HEK293 (cell line): ENCODE data around the gene DOK3.

ENCODE experiments used
- CTCF ChIA-PET: fragments of 350-600 bp; formaldehyde crosslinking; extraction: SDS; loops from one replicate; lab custom pipeline; 2021; ENCODE audit warnings: antibody characterized with exemption; lab: Yijun Ruan, JAX
- POLR2A ChIA-PET: fragments of 300-600 bp; formaldehyde crosslinking; extraction: SDS; loops from one replicate; lab custom pipeline; 2020; ENCODE audit warnings: antibody characterized with exemption, inconsistent platforms; lab: Yijun Ruan, JAX
- H3K27ac ChIP-seq: fragments of 200-500 bp; sonication (Bioruptor generic); 2 replicates; pipeline ENCODE4 v1.5.1; 2014; ENCODE audit warnings: low read depth, low read length, control low read depth, inconsistent platforms; ENCODE audit errors: extremely low read depth
- H3K36me3 ChIP-seq, 2 experiments: fragments of 200-500 bp in 1 of 2; sonication (Bioruptor generic) in 1 of 2; 1 replicate in 1 of 2; 2 replicates in 1 of 2; pipeline ENCODE4 v1.5.1; 2014 to 2017; ENCODE audit warnings: inconsistent platforms in 2 of 2, low read length in 2 of 2; ENCODE audit not compliant: control insufficient read depth in 2 of 2, insufficient read depth in 1 of 2
- H3K4me1 ChIP-seq: fragments of 200-500 bp; sonication (Bioruptor generic); 2 replicates; pipeline ENCODE4 v1.5.1; 2014; ENCODE audit warnings: mild to moderate bottlenecking, low read length, inconsistent platforms; ENCODE audit not compliant: control insufficient read depth, insufficient read depth
- H3K4me3 ChIP-seq: 2 replicates; pipeline ENCODE4 v1.5.1; 2011; ENCODE audit warnings: low read depth, mild to moderate bottlenecking, control low read depth, low read length, moderate library complexity
- H3K9me3 ChIP-seq: fragments of 200-500 bp; sonication (Bioruptor generic); 2 replicates; pipeline ENCODE4 v1.5.1; 2014; ENCODE audit warnings: low read depth, low read length, inconsistent platforms; ENCODE audit not compliant: control insufficient read depth, insufficient read depth
- GLI2 ChIP-seq: fragments of 450-650 bp; formaldehyde crosslinking; IDR thresholded peaks from 2 replicates; pipeline ENCODE4; 2017; ENCODE audit warnings: missing biosample characterization, missing genetic modification characterization, low read depth, borderline replicate concordance
- GLIS2 ChIP-seq: fragments of 450-650 bp; formaldehyde crosslinking; IDR thresholded peaks from 2 replicates; pipeline ENCODE4 v1.5.1; 2016; ENCODE audit warnings: missing biosample characterization, missing genetic modification characterization
- KLF1 ChIP-seq: fragments of 450-650 bp; formaldehyde crosslinking; IDR thresholded peaks from 2 replicates; pipeline ENCODE4 v1.5.1; 2016; ENCODE audit warnings: missing biosample characterization, missing genetic modification characterization
- MZF1 ChIP-seq: fragments of 450-650 bp; formaldehyde crosslinking; IDR thresholded peaks from 2 replicates; pipeline ENCODE4 v1.5.1; 2017; ENCODE audit warnings: missing biosample characterization, missing genetic modification characterization, borderline replicate concordance
- SALL2 ChIP-seq: fragments of 450-650 bp; formaldehyde crosslinking; IDR thresholded peaks from 2 replicates; pipeline ENCODE4 v1.5.0; 2017; ENCODE audit warnings: missing biosample characterization, mild to moderate bottlenecking, missing genetic modification characterization, borderline replicate concordance
- SETDB1 ChIP-seq: IDR thresholded peaks from one replicate; pipeline ENCODE4 v1.6.1; 2017; ENCODE audit warnings: mild to moderate bottlenecking, low read length, moderate library complexity, mixed read lengths; ENCODE audit not compliant: insufficient read length
- SP2 ChIP-seq: fragments of 450-650 bp; formaldehyde crosslinking; IDR thresholded peaks from 2 replicates; pipeline ENCODE4 v1.5.1; 2016; ENCODE audit warnings: missing biosample characterization, missing genetic modification characterization
- TRIM28 ChIP-seq: IDR thresholded peaks from 2 replicates; pipeline ENCODE4 v1.6.1; 2011; ENCODE audit warnings: low read length, control low read depth, borderline replicate concordance
- ZFP3 ChIP-seq: fragments of 450-650 bp; formaldehyde crosslinking; IDR thresholded peaks from 2 replicates; pipeline ENCODE4 v1.5.1; 2016; ENCODE audit warnings: low read depth, missing biosample characterization, missing genetic modification characterization
- ZNF114 ChIP-seq: fragments of 450-650 bp; formaldehyde crosslinking; IDR thresholded peaks from 2 replicates; pipeline ENCODE4 v1.5.0; 2017; ENCODE audit warnings: missing biosample characterization, missing genetic modification characterization
- ZNF121 ChIP-seq: fragments of 450-650 bp; formaldehyde crosslinking; IDR thresholded peaks from 2 replicates; pipeline ENCODE4 v1.5.1; 2016; ENCODE audit warnings: missing biosample characterization, missing genetic modification characterization
- ZNF133 ChIP-seq: fragments of 450-650 bp; formaldehyde crosslinking; IDR thresholded peaks from 2 replicates; pipeline ENCODE4 v1.5.1; 2016; ENCODE audit warnings: missing biosample characterization, missing genetic modification characterization
- ZNF138 ChIP-seq: fragments of 450-650 bp; formaldehyde crosslinking; IDR thresholded peaks from 2 replicates; pipeline ENCODE4 v1.5.1; 2016; ENCODE audit warnings: missing biosample characterization, missing genetic modification characterization, borderline replicate concordance
- ZNF146 ChIP-seq: fragments of 450-650 bp; formaldehyde crosslinking; IDR thresholded peaks from 2 replicates; pipeline ENCODE4 v1.5.1; 2016; ENCODE audit warnings: missing biosample characterization, missing genetic modification characterization
- ZNF184 ChIP-seq: fragments of 450-650 bp; IDR thresholded peaks from 2 replicates; pipeline ENCODE4 v1.5.1; 2018; ENCODE audit warnings: missing biosample characterization, mild to moderate bottlenecking, missing genetic modification characterization
- ZNF214 ChIP-seq: fragments of 450-650 bp; formaldehyde crosslinking; IDR thresholded peaks from 2 replicates; pipeline ENCODE4 v1.5.1; 2017; ENCODE audit warnings: missing biosample characterization, mild to moderate bottlenecking, missing genetic modification characterization, borderline replicate concordance
- ZNF292 ChIP-seq: fragments of 450-650 bp; formaldehyde crosslinking; IDR thresholded peaks from 2 replicates; pipeline ENCODE4 v1.5.1; 2016; ENCODE audit warnings: low read depth, missing biosample characterization, missing genetic modification characterization, borderline replicate concordance
- ZNF302 ChIP-seq: fragments of 450-650 bp; formaldehyde crosslinking; IDR thresholded peaks from 2 replicates; pipeline ENCODE4 v1.5.1; 2016; ENCODE audit warnings: missing biosample characterization, missing genetic modification characterization, low read depth
- ZNF416 ChIP-seq: fragments of 450-650 bp; formaldehyde crosslinking; IDR thresholded peaks from 2 replicates; pipeline ENCODE4 v1.5.1; 2016; ENCODE audit warnings: missing biosample characterization, missing genetic modification characterization
- ZNF426 ChIP-seq: fragments of 450-650 bp; formaldehyde crosslinking; IDR thresholded peaks from 2 replicates; pipeline ENCODE4 v1.5.1; 2017; ENCODE audit warnings: missing biosample characterization, missing genetic modification characterization, mild to moderate bottlenecking, inconsistent platforms, moderate library complexity
- ZNF571 ChIP-seq: fragments of 450-650 bp; formaldehyde crosslinking; IDR thresholded peaks from 2 replicates; pipeline ENCODE4 v1.5.0; 2017; ENCODE audit warnings: missing biosample characterization, missing genetic modification characterization
- ZNF610 ChIP-seq: fragments of 450-650 bp; formaldehyde crosslinking; IDR thresholded peaks from 2 replicates; pipeline ENCODE4 v1.5.1; 2016; ENCODE audit warnings: missing biosample characterization, missing genetic modification characterization, borderline replicate concordance
- ZNF629 ChIP-seq: fragments of 450-650 bp; formaldehyde crosslinking; IDR thresholded peaks from 2 replicates; pipeline ENCODE4 v1.5.1; 2017; ENCODE audit warnings: missing biosample characterization, missing genetic modification characterization
- ZNF701 ChIP-seq: fragments of 450-650 bp; formaldehyde crosslinking; IDR thresholded peaks from 2 replicates; pipeline ENCODE4 v1.5.1; 2016; ENCODE audit warnings: missing biosample characterization, missing genetic modification characterization
- ZNF777 ChIP-seq: fragments of 450-650 bp; formaldehyde crosslinking; IDR thresholded peaks from 2 replicates; pipeline ENCODE4 v1.5.1; 2017; ENCODE audit warnings: missing biosample characterization, missing genetic modification characterization, borderline replicate concordance
- ZNF785 ChIP-seq: fragments of 450-650 bp; formaldehyde crosslinking; IDR thresholded peaks from 2 replicates; pipeline ENCODE4 v1.5.1; 2016; ENCODE audit warnings: missing biosample characterization, missing genetic modification characterization
- ZNF830 ChIP-seq: fragments of 450-650 bp; IDR thresholded peaks from 2 replicates; pipeline ENCODE4 v1.5.0; 2018; ENCODE audit warnings: missing biosample characterization, missing genetic modification characterization, low read depth, mild to moderate bottlenecking, moderate library complexity
- TF ChIP-seq, protein P1 (sequence below): fragments of 450-650 bp; formaldehyde crosslinking; IDR thresholded peaks from 2 replicates; pipeline ENCODE4; 2016; ENCODE audit warnings: missing biosample characterization, missing genetic modification characterization
- TF ChIP-seq, protein P2 (sequence below): fragments of 450-650 bp; formaldehyde crosslinking; IDR thresholded peaks from 2 replicates; pipeline ENCODE4 v1.5.1; 2017; ENCODE audit warnings: missing biosample characterization, mild to moderate bottlenecking, missing genetic modification characterization, moderate library complexity

DOK3 gene

DNA sequence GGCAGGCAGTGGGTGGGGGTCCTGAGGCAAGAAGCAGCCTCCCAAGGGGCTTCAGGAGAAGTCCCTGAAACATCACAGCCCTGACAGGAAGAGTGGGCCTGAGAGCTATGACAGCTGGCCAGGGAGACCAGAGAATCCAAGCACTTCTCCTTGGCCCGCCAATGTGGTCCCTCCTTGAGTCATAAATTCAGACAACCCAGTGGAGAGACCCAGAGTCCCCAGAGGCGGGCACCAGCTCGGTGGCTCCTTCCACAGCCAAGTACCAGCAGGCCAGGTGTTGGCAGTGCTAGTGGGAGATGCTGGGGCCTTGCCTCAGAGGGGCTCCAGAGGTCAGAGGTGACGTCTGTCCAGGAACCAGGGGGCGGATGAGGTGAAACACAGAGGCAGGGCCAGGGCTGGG, 1.6 kb upstream of the DOK3 start:
- POLR2A ChIA-PET = no interaction called here
- CTCF ChIA-PET = interaction anchor here (2.8 kb wide), 1 partner anchor 10 kb away, joined by 16 read pairs; no protein-coding TSS in a partner anchor
- no peak for TF ChIP-seq ZNF138 (tag by site-specific recombination)
- no peak for TF ChIP-seq ZNF214 (tag by site-specific recombination)
- TF ChIP-seq ZFP3 (tag by site-specific recombination) = no peak
- no peak for TF ChIP-seq ZNF146
- no peak for TF ChIP-seq ZNF629
- TF ChIP-seq TRIM28 = no peak
- no peak for TF ChIP-seq ZNF302
- TF ChIP-seq ZNF292 = no peak
- TF ChIP-seq ZNF133 (tag by site-specific recombination) = no peak
- TF ChIP-seq ZNF785 (tag by site-specific recombination) = no peak
- TF ChIP-seq ZNF701 (tag by site-specific recombination) = no peak
- Histone ChIP-seq H3K9me3 (no peaks in the 10 kb centered on the region), H3K36me3 (peaks cover 6 to 74% of the 10 kb centered on the region in 2 experiments), H3K4me1 (no peaks in the 10 kb centered on the region), H3K4me3 (no peak overlapping the region), H3K27ac (no peak overlapping the region)

DNA sequence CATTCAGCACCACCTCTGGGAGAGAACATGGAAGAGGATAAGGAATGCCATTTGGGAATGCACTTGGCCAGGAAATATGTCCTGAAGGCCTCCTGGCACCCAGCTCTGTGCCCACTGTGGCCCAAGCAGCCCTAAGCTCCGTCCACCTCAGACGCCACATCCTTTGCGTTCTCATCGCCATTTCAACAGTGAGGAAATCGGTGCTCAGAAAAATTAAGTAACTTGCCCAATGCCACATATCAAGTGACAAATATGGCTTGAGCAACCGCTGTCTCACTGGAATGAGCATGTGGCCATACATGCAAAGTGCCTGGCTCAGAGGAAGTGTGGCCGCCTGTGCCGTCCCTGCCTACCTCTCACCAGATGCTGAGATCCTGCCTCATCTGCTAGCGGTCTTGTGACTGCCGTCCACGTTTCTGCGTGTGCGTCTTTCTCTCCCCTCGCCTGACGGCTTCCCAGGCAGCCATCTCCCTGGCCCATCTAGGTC, 984 bp upstream of the DOK3 start:
- Histone ChIP-seq H3K9me3 (no peaks in the 10 kb centered on the region), H3K36me3 (peaks cover 6 to 68% of the 10 kb centered on the region in 2 experiments), H3K4me3 (no peak overlapping the region), H3K27ac (no peak overlapping the region), H3K4me1 (no peaks in the 10 kb centered on the region)
- TF ChIP-seq ZNF114 (tag by site-specific recombination) (no peak), ZNF777 (tag by site-specific recombination) (no peak), ZNF133 (tag by site-specific recombination) (no peak), ZNF610 (tag by site-specific recombination) (no peak), ZNF830 (tag by site-specific recombination) (no peak), SETDB1 (no peak), ZNF571 (tag by site-specific recombination) (no peak), SALL2 (tag by site-specific recombination) (no peak), ZNF416 (tag by site-specific recombination) (no peak), MZF1 (tag by site-specific recombination) (no peak), KLF1 (no peak), SP2 (tag by site-specific recombination) (no peak), GLI2 (tag by site-specific recombination) (no peak), ZNF426 (tag by site-specific recombination) (no peak), ZNF785 (tag by site-specific recombination) (no peak), ZNF121 (no peak)
- POLR2A ChIA-PET = no interaction called here
- CTCF ChIA-PET = interaction anchor here (1.0 to 2.8 kb wide), 2 partner anchors 9 to 11 kb away, joined by 3 to 16 read pairs; no protein-coding TSS in a partner anchor

DNA sequence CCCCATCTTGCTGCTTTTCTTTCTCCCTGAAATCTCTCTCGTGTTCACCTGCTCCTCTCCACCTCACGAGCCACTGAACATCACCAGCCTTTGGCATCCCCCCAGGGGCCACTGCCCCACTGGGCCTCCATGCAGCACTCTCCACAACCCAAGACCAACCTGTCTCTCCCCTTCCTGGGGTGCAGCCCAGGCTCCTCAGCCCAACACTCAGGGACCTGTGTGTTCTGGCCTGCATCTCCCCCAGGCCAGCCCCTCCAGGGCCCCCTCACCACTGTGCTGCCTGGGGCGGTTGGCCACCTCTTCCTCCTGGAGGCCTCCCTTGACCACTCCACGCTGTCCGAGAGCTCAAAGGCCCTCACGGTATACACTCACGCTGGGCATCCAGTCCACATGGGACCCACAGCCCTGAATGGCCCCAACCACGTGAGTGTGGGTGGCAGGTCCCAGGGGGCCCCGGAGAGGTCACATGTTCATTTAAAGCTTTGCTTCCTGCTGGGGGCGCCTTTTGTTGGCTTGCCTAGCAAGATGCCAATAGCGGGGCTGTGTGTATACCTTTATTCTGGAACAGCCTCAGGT, 453 bp upstream of the DOK3 start:
- TF ChIP-seq GLIS2 (tag by site-specific recombination) = peak; percentile 47
- TF ChIP-seq, protein P1, sequence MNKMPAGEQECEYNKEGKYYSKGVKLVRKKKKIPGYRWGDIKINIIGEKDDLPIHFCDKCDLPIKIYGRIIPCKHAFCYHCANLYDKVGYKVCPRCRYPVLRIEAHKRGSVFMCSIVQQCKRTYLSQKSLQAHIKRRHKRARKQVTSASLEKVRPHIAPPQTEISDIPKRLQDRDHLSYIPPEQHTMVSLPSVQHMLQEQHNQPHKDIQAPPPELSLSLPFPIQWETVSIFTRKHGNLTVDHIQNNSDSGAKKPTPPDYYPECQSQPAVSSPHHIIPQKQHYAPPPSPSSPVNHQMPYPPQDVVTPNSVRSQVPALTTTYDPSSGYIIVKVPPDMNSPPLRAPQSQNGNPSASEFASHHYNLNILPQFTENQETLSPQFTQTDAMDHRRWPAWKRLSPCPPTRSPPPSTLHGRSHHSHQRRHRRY (tag by site-specific recombination) = no peak
- TF ChIP-seq, protein P2, sequence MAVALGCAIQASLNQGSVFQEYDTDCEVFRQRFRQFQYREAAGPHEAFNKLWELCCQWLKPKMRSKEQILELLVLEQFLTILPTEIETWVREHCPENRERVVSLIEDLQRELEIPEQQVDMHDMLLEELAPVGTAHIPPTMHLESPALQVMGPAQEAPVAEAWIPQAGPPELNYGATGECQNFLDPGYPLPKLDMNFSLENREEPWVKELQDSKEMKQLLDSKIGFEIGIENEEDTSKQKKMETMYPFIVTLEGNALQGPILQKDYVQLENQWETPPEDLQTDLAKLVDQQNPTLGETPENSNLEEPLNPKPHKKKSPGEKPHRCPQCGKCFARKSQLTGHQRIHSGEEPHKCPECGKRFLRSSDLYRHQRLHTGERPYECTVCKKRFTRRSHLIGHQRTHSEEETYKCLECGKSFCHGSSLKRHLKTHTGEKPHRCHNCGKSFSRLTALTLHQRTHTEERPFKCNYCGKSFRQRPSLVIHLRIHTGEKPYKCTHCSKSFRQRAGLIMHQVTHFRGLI = 0 out of 2 replicates have a peak, but pooled peaks have one; percentile 12
- TF ChIP-seq ZNF184 (tag by site-specific recombination) = no peak
- ChIA-PET POLR2A (interaction anchor here (1.0 to 1.9 kb wide), 4 partner anchors 14 to 55 kb away, joined by 3 to 7 read pairs (median 5); no protein-coding TSS in a partner anchor), CTCF (interaction anchor here (1.0 to 2.8 kb wide), 2 partner anchors 9 to 11 kb away, joined by 3 to 16 read pairs; no protein-coding TSS in a partner anchor)
- Histone ChIP-seq H3K9me3 (no peaks in the 10 kb centered on the region), H3K36me3 (peaks cover 6 to 63% of the 10 kb centered on the region in 2 experiments), H3K4me1 (no peaks in the 10 kb centered on the region), H3K4me3 (no peak overlapping the region), H3K27ac (no peak overlapping the region)
